Naive thymus-derived CD4-positive, alpha-beta T cell (primary cell): ENCODE measurements around the gene RNF151. TPM values are rescaled to one million over a fixed set of nuclear protein-coding genes. Genes with fewer than 3 reads are reported as not detected.
A peak's percentile ranks its signal among the peaks of the same experiment; 100 is the strongest.

Experiments used
- ATAC-seq: fragments of 150-1000 bp; cut with Tn5 transposase; 2 replicates; pipeline ENCODE4 v1.10.0; 2021; ENCODE audit warnings: mild to moderate bottlenecking, moderate library complexity
- CTCF ChIA-PET: fragments of 350-600 bp; sonication (Branson Sonifier 250); formaldehyde crosslinking; loops from one replicate; lab custom pipeline; 2021; ENCODE audit warnings: antibody characterized with exemption; lab: Charles Lee
- POLR2A ChIA-PET: fragments of 350-600 bp; sonication (Branson Sonifier 250); formaldehyde crosslinking; loops from one replicate; lab custom pipeline; 2021; ENCODE audit warnings: antibody characterized with exemption, inconsistent platforms; lab: Charles Lee
- DNase-seq, 9 donors: peaks; one replicate each; pipeline versions ENCODE4 v3.0.0 to v3.0.0-alpha.2; 2020 to 2022; ENCODE audit warnings: mixed read lengths in 1 of 9
- H3K27ac ChIP-seq: one replicate; pipeline ENCODE4 v1.7.0; 2013; ENCODE audit warnings: mild to moderate bottlenecking, low read depth, low read length, moderate library complexity
- H3K27me3 ChIP-seq, 2 donors: one replicate each; pipeline ENCODE4 v1.7.0; 2013; ENCODE audit warnings: low read length in 2 of 2, mild to moderate bottlenecking in 2 of 2, moderate library complexity in 2 of 2; ENCODE audit not compliant: control insufficient read depth in 2 of 2, insufficient read depth in 2 of 2
- H3K36me3 ChIP-seq, 3 experiments: 1 replicate in 2 of 3; 2 replicates in 1 of 3; pipeline ENCODE4 v1.7.0; 2013; ENCODE audit warnings: low read length in 3 of 3, mild to moderate bottlenecking in 3 of 3, moderate library complexity in 1 of 3; ENCODE audit not compliant: insufficient read depth in 3 of 3, control insufficient read depth in 2 of 3
- H3K4me1 ChIP-seq, 2 donors: one replicate each; pipeline ENCODE4 v1.7.0; 2013; ENCODE audit warnings: low read length in 2 of 2, mild to moderate bottlenecking in 2 of 2, moderate library complexity in 1 of 2; ENCODE audit not compliant: control insufficient read depth in 2 of 2, insufficient read depth in 2 of 2
- H3K4me3 ChIP-seq: 2 replicates; pipeline ENCODE4 v1.7.0; 2013; ENCODE audit warnings: mild to moderate bottlenecking, low read length
- H3K9me3 ChIP-seq, 3 experiments: 1 replicate in 2 of 3; 2 replicates in 1 of 3; pipeline ENCODE4 v1.7.0; 2013; ENCODE audit warnings: low read length in 3 of 3; ENCODE audit not compliant: control insufficient read depth in 2 of 3
- H3K27ac Mint-ChIP-seq, 9 donors: one replicate each; pipeline ENCODE4 v1.8.0; 2020 to 2022; ENCODE audit warnings: mixed read lengths in 9 of 9, mild to moderate bottlenecking in 8 of 9, moderate library complexity in 5 of 9, inconsistent platforms in 2 of 9
- H3K27me3 Mint-ChIP-seq, 5 donors: one replicate each; pipeline ENCODE4 v1.8.0; 2021 to 2022; ENCODE audit warnings: mixed read lengths in 5 of 5, mild to moderate bottlenecking in 1 of 5
- H3K36me3 Mint-ChIP-seq, 5 donors: one replicate each; pipeline ENCODE4 v1.8.0; 2020 to 2022; ENCODE audit warnings: mixed read lengths in 5 of 5, mild to moderate bottlenecking in 3 of 5, inconsistent platforms in 1 of 5
- H3K4me1 Mint-ChIP-seq, 7 donors: one replicate each; pipeline ENCODE4 v1.8.0; 2020 to 2022; ENCODE audit warnings: mixed read lengths in 7 of 7, mild to moderate bottlenecking in 3 of 7, inconsistent platforms in 1 of 7
- H3K4me3 Mint-ChIP-seq, 10 donors: one replicate each; pipeline ENCODE4 v1.8.0; 2020 to 2022; ENCODE audit warnings: mild to moderate bottlenecking in 10 of 10, mixed read lengths in 10 of 10, moderate library complexity in 6 of 10, inconsistent platforms in 2 of 10
- H3K9me3 Mint-ChIP-seq, 11 donors: one replicate each; pipeline ENCODE4 v1.8.0; 2020 to 2022; ENCODE audit warnings: mixed read lengths in 11 of 11, mild to moderate bottlenecking in 4 of 11, inconsistent platforms in 1 of 11, moderate library complexity in 1 of 11
- intact Hi-C, 2 donors: fragments of 100-400 bp; cut with micrococcal nuclease; formaldehyde crosslinking; loops; one replicate each; pipeline ENCODE4 v1.15.1; 2023
- polyA plus RNA-seq, 2 donors: library from polyadenylated mRNA; unstranded; fragments of 300-500 nt; fragmentation: Illumina TruSeq; gene quantifications; one replicate each; pipeline ENCODE4 v1.2.3, GENCODE V29; 2021
- total RNA-seq, 6 experiments: library from RNA in 5 of 6; stranded (reverse) in 5 of 6; gene quantifications; 1 replicate in 5 of 6; 2 replicates in 1 of 6; pipeline ENCODE4 v1.2.3 and lab custom pipeline; 2021 to 2026

RNF151 gene
- total and polyA plus RNA-seq, 7 experiments from 2014 or later: 0.51 TPM; not detected in 6

GRCh38 chr16:1972490-1972877 lies 5.8 kb downstream of the RNF151 start:
- Mint-ChIP-seq H3K27me3 (peaks cover 0 to 4% (median 0%) of the 10 kb centered on the region in 5 donors), H3K4me3 (peak overlapping the region; percentile 87 to 98 (median 95)), H3K4me1 (peaks cover 16 to 27% (median 20%) of the 10 kb centered on the region in 7 donors), H3K36me3 (peaks cover 0 to 20% (median 7%) of the 10 kb centered on the region in 5 donors), H3K27ac (peak overlapping the region in 6 of 9 donors; percentile 49 to 100 (median 96)), H3K9me3 (peaks cover 0 to 3% (median 0%) of the 10 kb centered on the region in 11 donors)
- ChIA-PET POLR2A (interaction anchor here (1.0 to 3.7 kb wide), 11 partner anchors 10 to 190 kb away, joined by 3 to 38 read pairs (median 8); partner anchors contain the start of genes GFER, NDUFB10, NOXO1 and NUBP2), CTCF (interaction anchor here (1.3 kb wide), 1 partner anchor 168 kb away, joined by 4 read pairs; no protein-coding TSS in a partner anchor)
- no peaks in the 10 kb centered on the region for H3K9me3 ChIP-seq
- H3K36me3 ChIP-seq: peaks cover 0 to 42% (median 0%) of the 10 kb centered on the region in 3 experiments
- H3K27me3 ChIP-seq: no peaks in the 10 kb centered on the region
- peak overlapping the region; percentile 81 for H3K4me3 ChIP-seq
- H3K27ac ChIP-seq: peak overlapping the region; percentile 89
- H3K4me1 ChIP-seq: peaks cover 7 to 18% of the 10 kb centered on the region in 2 donors
- ATAC-seq: no peak
- DNase-seq: no peak
- intact Hi-C loops: loop anchor here (1.0 to 5.0 kb wide), 3 partner anchors 8 to 250 kb away; partner anchors contain the start of genes RPS2 (in 2 of the 2), E4F1 (in 1 of the 2) and MSRB1 (in 1 of the 2)

DNA sequence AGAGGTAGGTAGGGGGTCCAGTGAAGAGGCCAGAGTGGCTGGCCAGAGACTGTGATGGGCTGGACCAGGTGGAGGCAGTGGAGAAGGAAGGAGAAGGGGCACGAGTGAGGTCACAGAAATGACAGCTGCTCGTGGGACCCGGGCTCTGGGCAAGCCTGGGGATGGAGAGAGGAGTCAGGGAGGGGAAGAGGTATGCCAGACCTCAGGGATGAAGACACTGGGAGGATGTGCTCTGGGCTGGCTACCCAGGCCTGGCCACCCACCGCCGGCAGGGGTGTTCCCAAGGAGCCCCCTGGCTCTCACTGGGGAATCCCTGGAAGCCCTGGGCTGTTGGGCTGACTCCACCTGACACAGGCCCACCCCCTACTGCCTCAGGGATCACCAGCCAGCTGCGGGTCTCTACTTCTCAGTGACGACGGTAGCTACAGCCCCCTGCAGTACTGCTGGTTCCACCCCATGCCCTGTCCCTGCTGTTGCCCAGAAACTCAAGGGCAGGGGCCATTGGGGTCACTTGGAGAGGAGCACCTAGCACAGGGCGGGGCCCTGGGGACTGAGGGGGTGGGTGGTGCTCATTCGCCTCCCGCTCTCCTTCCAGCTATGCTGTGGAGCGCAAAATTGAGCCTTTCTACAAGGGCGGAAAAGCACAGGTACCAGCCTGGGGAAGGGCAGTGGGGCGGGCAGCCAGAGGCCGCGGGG lies 7.0 kb downstream of the RNF151 start:
- peaks cover 0 to 3% (median 0%) of the 10 kb centered on the region in 11 donors for H3K9me3 Mint-ChIP-seq
- H3K36me3 Mint-ChIP-seq: peaks cover 0 to 22% (median 7%) of the 10 kb centered on the region in 5 donors
- CTCF ChIA-PET: no interaction called here
- Histone ChIP-seq H3K36me3 (peaks cover 0 to 53% (median 0%) of the 10 kb centered on the region in 3 experiments), H3K27me3 (no peaks in the 10 kb centered on the region), H3K27ac (no peak overlapping the region), H3K9me3 (no peaks in the 10 kb centered on the region), H3K4me1 (peaks cover 7 to 18% of the 10 kb centered on the region in 2 donors), H3K4me3 (no peak overlapping the region)
- intact Hi-C loops: loop anchor here in 1 of 2 donors (5.0 kb wide), 1 partner anchor 249 kb away; the partner anchor contains the start of gene E4F1
- H3K4me1 Mint-ChIP-seq: peaks cover 16 to 27% (median 20%) of the 10 kb centered on the region in 7 donors
- POLR2A ChIA-PET: interaction anchor here (1.6 kb wide), 1 partner anchor 9 kb away, joined by 6 read pairs; the partner anchor contains the start of gene RPS2
- no peak for ATAC-seq
- H3K4me3 Mint-ChIP-seq: peak overlapping the region in 6 of 10 donors; percentile 13 to 95 (median 63)
- H3K27ac Mint-ChIP-seq: no peak overlapping the region
- peaks cover 0 to 4% (median 0%) of the 10 kb centered on the region in 5 donors for H3K27me3 Mint-ChIP-seq
- DNase-seq: no peak

DNA sequence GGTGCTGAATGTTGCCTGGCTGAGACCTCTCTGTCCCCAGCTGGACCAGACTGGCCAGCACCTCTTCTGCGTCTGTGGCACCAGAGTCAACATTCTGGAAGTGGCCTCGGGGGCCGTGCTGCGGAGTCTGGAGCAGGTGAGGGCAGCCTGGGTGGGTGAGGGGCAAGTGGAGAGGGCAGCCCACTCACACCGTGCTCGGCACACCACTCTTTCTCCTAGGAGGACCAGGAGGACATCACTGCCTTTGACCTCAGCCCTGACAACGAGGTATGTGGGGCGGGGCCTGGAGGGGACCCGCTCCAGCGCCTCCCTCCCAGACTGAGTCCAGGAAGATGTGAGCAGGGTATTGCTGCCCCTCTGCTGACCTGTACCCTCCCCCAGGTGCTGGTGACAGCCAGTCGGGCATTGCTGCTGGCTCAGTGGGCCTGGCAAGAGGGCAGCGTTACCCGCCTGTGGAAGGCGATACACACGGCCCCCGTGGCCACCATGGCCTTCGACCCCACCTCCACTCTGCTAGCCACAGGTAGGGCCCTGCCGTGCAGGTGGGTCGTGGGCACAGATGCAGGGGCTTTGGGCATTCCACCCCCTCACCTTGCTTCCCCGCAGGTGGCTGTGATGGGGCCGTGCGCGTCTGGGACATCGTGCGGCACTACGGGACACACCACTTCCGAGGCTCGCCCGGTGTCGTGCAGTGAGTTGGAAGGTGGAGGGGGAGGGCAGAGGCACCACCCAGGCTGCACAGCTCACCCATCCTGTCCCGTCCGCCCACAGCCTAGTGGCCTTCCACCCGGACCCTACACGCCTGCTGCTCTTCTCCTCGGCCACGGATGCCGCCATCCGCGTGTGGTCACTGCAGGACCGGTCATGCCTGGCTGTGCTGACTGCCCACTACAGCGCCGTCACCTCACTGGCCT lies 7.8 kb downstream of the RNF151 start:
- DNase-seq (no peak), ATAC-seq (no peak)
- Histone ChIP-seq H3K27me3 (no peaks in the 10 kb centered on the region), H3K4me1 (peaks cover 7 to 18% of the 10 kb centered on the region in 2 donors), H3K9me3 (no peaks in the 10 kb centered on the region), H3K4me3 (no peak overlapping the region), H3K27ac (no peak overlapping the region), H3K36me3 (peaks cover 0 to 56% (median 0%) of the 10 kb centered on the region in 3 experiments)
- H3K27ac Mint-ChIP-seq: no peak overlapping the region
- peaks cover 0 to 22% (median 9%) of the 10 kb centered on the region in 5 donors for H3K36me3 Mint-ChIP-seq
- H3K9me3 Mint-ChIP-seq: peaks cover 0 to 3% (median 0%) of the 10 kb centered on the region in 11 donors
- intact Hi-C loops: loop anchor here in 1 of 2 donors (5.0 kb wide), 1 partner anchor 248 kb away; the partner anchor contains the start of gene E4F1
- ChIA-PET CTCF (no interaction called here), POLR2A (interaction anchor here (1.6 kb wide), 1 partner anchor 10 kb away, joined by 6 read pairs; the partner anchor contains the start of gene RPS2)
- H3K4me3 Mint-ChIP-seq: peak overlapping the region in 4 of 10 donors; percentile 6 to 95 (median 31)
- H3K4me1 Mint-ChIP-seq: peaks cover 16 to 27% (median 20%) of the 10 kb centered on the region in 7 donors
- H3K27me3 Mint-ChIP-seq: peaks cover 0 to 4% (median 0%) of the 10 kb centered on the region in 5 donors

DNA sequence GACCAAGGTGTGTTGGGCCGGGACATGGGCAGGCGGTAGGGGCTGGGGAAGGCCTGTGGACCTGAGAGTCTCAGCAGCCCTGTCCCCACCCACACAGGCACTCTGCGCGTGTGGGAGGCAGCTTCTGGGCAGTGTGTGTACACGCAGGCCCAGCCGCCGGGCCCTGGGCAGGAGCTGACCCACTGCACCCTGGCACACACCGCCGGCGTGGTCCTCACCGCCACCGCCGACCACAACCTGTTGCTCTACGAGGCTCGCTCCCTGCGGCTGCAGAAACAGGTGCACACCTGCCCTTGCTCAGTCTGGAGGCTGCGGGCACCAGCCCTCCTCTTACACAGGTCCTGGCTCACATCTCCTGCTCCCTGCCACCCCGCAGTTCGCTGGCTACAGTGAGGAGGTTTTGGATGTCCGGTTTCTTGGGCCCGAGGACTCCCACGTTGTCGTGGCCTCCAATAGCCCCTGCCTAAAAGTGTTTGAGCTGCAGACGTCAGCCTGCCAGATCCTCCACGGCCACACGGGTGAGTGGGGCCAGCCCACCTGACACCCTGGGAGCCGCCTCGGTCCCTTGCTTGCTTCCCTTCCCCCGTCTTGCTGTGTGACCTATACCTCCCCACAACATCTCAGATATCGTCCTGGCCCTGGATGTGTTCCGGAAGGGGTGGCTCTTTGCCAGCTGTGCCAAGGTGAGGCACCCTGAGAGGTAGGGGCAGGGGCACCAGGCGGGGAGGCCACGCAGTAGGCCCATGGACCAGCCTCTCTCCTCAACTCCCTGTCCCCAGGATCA lies 9.0 kb downstream of the RNF151 start:
- DNase-seq (no peak), ATAC-seq (no peak)
- H3K4me1 Mint-ChIP-seq: peaks cover 16 to 23% (median 20%) of the 10 kb centered on the region in 7 donors
- Histone ChIP-seq H3K9me3 (no peaks in the 10 kb centered on the region), H3K4me1 (peaks cover 7 to 18% of the 10 kb centered on the region in 2 donors), H3K4me3 (no peak overlapping the region), H3K27me3 (peaks cover 0 to under 1% of the 10 kb centered on the region in 2 donors), H3K36me3 (peaks cover 0 to 56% (median 0%) of the 10 kb centered on the region in 3 experiments), H3K27ac (no peak overlapping the region)
- peaks cover 0 to 3% (median 0%) of the 10 kb centered on the region in 11 donors for H3K9me3 Mint-ChIP-seq
- H3K36me3 Mint-ChIP-seq: peaks cover 0 to 22% (median 10%) of the 10 kb centered on the region in 5 donors
- POLR2A ChIA-PET: interaction anchor here (1.1 to 1.2 kb wide), 2 partner anchors 11 kb away, joined by 3 to 5 read pairs; partner anchors contain the start of gene RPS2
- intact Hi-C loops: no loop called here
- CTCF ChIA-PET: no interaction called here
- H3K27me3 Mint-ChIP-seq: peaks cover 0 to 9% (median 0%) of the 10 kb centered on the region in 5 donors
- no peak overlapping the region for H3K27ac Mint-ChIP-seq
- H3K4me3 Mint-ChIP-seq: peak overlapping the region in 2 of 10 donors; percentile 23 to 34

GRCh38 chr16:1976216-1976520 lies 9.5 kb downstream of the RNF151 start:
- Histone ChIP-seq H3K36me3 (peaks cover 0 to 56% (median 0%) of the 10 kb centered on the region in 3 experiments), H3K4me1 (peaks cover 7 to 14% of the 10 kb centered on the region in 2 donors), H3K27me3 (peaks cover 0 to 3% of the 10 kb centered on the region in 2 donors), H3K27ac (no peak overlapping the region), H3K4me3 (no peak overlapping the region), H3K9me3 (no peaks in the 10 kb centered on the region)
- H3K27ac Mint-ChIP-seq: no peak overlapping the region
- no peak overlapping the region for H3K4me3 Mint-ChIP-seq
- intact Hi-C loops: no loop called here
- peaks cover 12 to 18% (median 15%) of the 10 kb centered on the region in 7 donors for H3K4me1 Mint-ChIP-seq
- CTCF ChIA-PET: no interaction called here
- peaks cover 0 to 22% (median 10%) of the 10 kb centered on the region in 5 donors for H3K36me3 Mint-ChIP-seq
- POLR2A ChIA-PET: interaction anchor here (1.1 to 1.2 kb wide), 2 partner anchors 11 kb away, joined by 3 to 5 read pairs; partner anchors contain the start of gene RPS2
- H3K9me3 Mint-ChIP-seq: peaks cover 0 to 3% (median 0%) of the 10 kb centered on the region in 11 donors
- DNase-seq: no peak
- ATAC-seq: no peak
- H3K27me3 Mint-ChIP-seq: peaks cover 0 to 14% (median 2%) of the 10 kb centered on the region in 5 donors
